Liver (tissue), 9 donors: Measurements from ENCODE around the gene TENM3. TPM values are rescaled to one million over a fixed set of nuclear protein-coding genes. Genes with fewer than 3 reads are reported as not detected.

Experiments used
- DNase-seq: peaks from one replicate; pipeline ENCODE4 v3.0.0-alpha.2; 2017; ENCODE audit warnings: low spot score
- H3K27ac ChIP-seq, 2 donors: one replicate each; pipeline ENCODE4 v1.7.0; 2013; ENCODE audit warnings: inconsistent platforms in 2 of 2, low read length in 2 of 2, control low read depth in 1 of 2, low read depth in 1 of 2, mild to moderate bottlenecking in 1 of 2
- H3K27me3 ChIP-seq, 4 donors: one replicate each; pipeline versions ENCODE4 v1.6.1 to v1.7.0; 2013; ENCODE audit warnings: low read length in 3 of 4, inconsistent platforms in 1 of 4, mild to moderate bottlenecking in 1 of 4, moderate library complexity in 1 of 4; ENCODE audit not compliant: control insufficient read depth in 4 of 4, insufficient read depth in 4 of 4
- H3K36me3 ChIP-seq, 4 donors: one replicate each; pipeline versions ENCODE4 v1.6.1 to v1.7.0; 2013; ENCODE audit warnings: low read length in 3 of 4, mild to moderate bottlenecking in 3 of 4, low read depth in 1 of 4, moderate library complexity in 1 of 4; ENCODE audit not compliant: control insufficient read depth in 4 of 4, insufficient read depth in 3 of 4
- H3K4me1 ChIP-seq, 4 donors: one replicate each; pipeline versions ENCODE4 v1.6.1 to v1.7.0; 2013; ENCODE audit warnings: low read length in 3 of 4, mild to moderate bottlenecking in 3 of 4, moderate library complexity in 1 of 4; ENCODE audit not compliant: control insufficient read depth in 4 of 4, insufficient read depth in 4 of 4
- H3K4me3 ChIP-seq, 3 donors: one replicate each; pipeline versions ENCODE4 v1.6.1 to v1.7.0; 2013; ENCODE audit warnings: low read length in 3 of 3, control low read depth in 1 of 3, low read depth in 1 of 3, mild to moderate bottlenecking in 1 of 3
- H3K9ac ChIP-seq, 2 donors: one replicate each; pipeline ENCODE4 v1.7.0; 2013; ENCODE audit warnings: low read length in 2 of 2, mild to moderate bottlenecking in 2 of 2, moderate library complexity in 2 of 2, control low read depth in 1 of 2, low read depth in 1 of 2
- H3K9me3 ChIP-seq, 4 donors: one replicate each; pipeline versions ENCODE4 v1.6.1 to v1.7.0; 2013; ENCODE audit warnings: low read length in 3 of 4; ENCODE audit not compliant: control insufficient read depth in 4 of 4
- ATF3 ChIP-seq: IDR thresholded peaks from 2 replicates; pipeline ENCODE4 v1.6.1; 2016; ENCODE audit warnings: antibody characterized with exemption
- EGR1 ChIP-seq, 2 donors: IDR thresholded peaks; 2 replicates each; pipeline ENCODE4 v1.6.1; 2016 to 2018; ENCODE audit warnings: antibody characterized with exemption in 2 of 2, low read depth in 2 of 2
- FOXA1 ChIP-seq: IDR thresholded peaks from 2 replicates; pipeline ENCODE4 v1.6.1; 2016; ENCODE audit warnings: antibody characterized with exemption
- FOXA2 ChIP-seq: IDR thresholded peaks from 2 replicates; pipeline ENCODE4 v1.6.1; 2016; ENCODE audit warnings: antibody characterized with exemption
- GABPA ChIP-seq, 2 donors: IDR thresholded peaks in 1 of 2; conservative IDR thresholded peaks in 1 of 2; 2 replicates each; pipeline ENCODE4 v1.6.1; 2016; ENCODE audit warnings: antibody characterized with exemption in 2 of 2, mild to moderate bottlenecking in 1 of 2, moderate library complexity in 1 of 2
- HNF4A ChIP-seq, 2 donors: conservative IDR thresholded peaks; 2 replicates each; pipeline ENCODE4 v1.6.1; 2016; ENCODE audit warnings: antibody characterized with exemption in 2 of 2, mild to moderate bottlenecking in 2 of 2
- HNF4G ChIP-seq: IDR thresholded peaks from 2 replicates; pipeline ENCODE4 v1.6.1; 2016; ENCODE audit warnings: antibody characterized with exemption
- JUND ChIP-seq, 2 donors: IDR thresholded peaks; 2 replicates each; pipeline ENCODE4 v1.6.1; 2016; ENCODE audit warnings: antibody characterized with exemption in 2 of 2
- NR2F2 ChIP-seq: IDR thresholded peaks from 2 replicates; pipeline ENCODE4 v1.6.1; 2016; ENCODE audit warnings: antibody characterized with exemption
- RAD21 ChIP-seq, 2 donors: IDR thresholded peaks; 2 replicates each; pipeline ENCODE4 v1.6.1; 2016; ENCODE audit warnings: antibody characterized with exemption in 2 of 2, mild to moderate bottlenecking in 2 of 2
- RXRA ChIP-seq, 2 donors: IDR thresholded peaks; 2 replicates each; pipeline ENCODE4 v1.6.1; 2017 to 2018; ENCODE audit warnings: antibody characterized with exemption in 2 of 2, mild to moderate bottlenecking in 1 of 2
- SP1 ChIP-seq: IDR thresholded peaks from 2 replicates; pipeline ENCODE4 v1.6.1; 2018; ENCODE audit warnings: antibody characterized with exemption, mild to moderate bottlenecking
- TAF1 ChIP-seq: conservative IDR thresholded peaks from 2 replicates; pipeline ENCODE4 v1.6.1; 2016; ENCODE audit warnings: antibody characterized with exemption, mild to moderate bottlenecking
- YY1 ChIP-seq: IDR thresholded peaks from 2 replicates; pipeline ENCODE4 v1.6.1; 2016; ENCODE audit warnings: antibody characterized with exemption, mild to moderate bottlenecking
- ZBTB33 ChIP-seq: IDR thresholded peaks from 2 replicates; pipeline ENCODE4 v1.6.1; 2016; ENCODE audit warnings: antibody characterized with exemption
- WGBS: extraction: QIAGEN DNeasy Blood & Tissue Kit; methylation state at CpG from one replicate; pipeline ENCODE4 v1.1.7; 2013; 5-methylcytosine and 5-hydroxymethylcytosine counted together
- polyA plus RNA-seq, 2 donors: library from polyadenylated mRNA; stranded (reverse) in 1 of 2; unstranded in 1 of 2; fragments of 200-250 nt in 1 of 2; fragments of >200 nt in 1 of 2; fragmentation: Nextera tagmentation in 1 of 2; extraction: Ambion mirVana in 1 of 2; gene quantifications; one replicate each; pipeline versions ENCODE4 v1.2.1 to v1.2.3, GENCODE V29; 2013 to 2015
- total RNA-seq, 2 donors: library from RNA; depleted of rRNA; stranded (reverse); fragments of >200 nt; gene quantifications; one replicate each; pipeline ENCODE4 v1.2.3, GENCODE V29; 2014
- TF ChIP-seq, protein P1 (sequence below): IDR thresholded peaks from 2 replicates; pipeline ENCODE4 v1.6.1; 2016; ENCODE audit warnings: antibody characterized with exemption, mild to moderate bottlenecking
- TF ChIP-seq, protein P2 (sequence below): fragments of 150-350 bp; IDR thresholded peaks from 2 replicates; pipeline ENCODE4 v1.5.1; 2017; ENCODE audit warnings: improper control_type of control experiment, low read depth, low read length; ENCODE audit not compliant: missing input control
- donor health status: healthy.
- donor health status: healthy.
- donor health status: healthy.
- donor health status: healthy.
- donor health status: healthy.

The TENM3 gene
- total and polyA plus RNA-seq, 4 donors: 0.32 to 16.8 (median 0.70) TPM

DNA sequence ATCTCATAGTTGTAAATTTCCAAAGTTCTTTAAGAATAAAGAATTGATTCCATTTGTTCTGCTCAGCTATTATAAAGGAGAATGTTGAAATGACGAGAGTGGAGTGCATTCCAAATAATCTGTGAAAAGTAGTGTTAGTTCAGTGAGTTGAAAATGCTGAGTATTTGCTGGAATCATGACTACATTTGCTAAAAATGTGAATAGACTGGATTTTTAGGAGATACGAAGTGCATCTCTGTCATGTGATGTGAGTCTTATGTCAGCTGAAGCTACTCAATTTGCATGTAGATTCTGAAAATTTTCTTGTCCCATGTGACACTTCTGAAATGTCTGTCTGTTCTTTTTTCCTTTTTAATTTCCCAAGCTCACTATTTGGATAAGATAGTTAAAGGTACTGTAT lies 468.0 kb downstream of the TENM3 start:
- H3K9ac ChIP-seq: no peak overlapping the region
- WGBS: 75% methylated on average over 2 of the region's 2 CpGs
- TF ChIP-seq GABPA (IDR thresholded peaks at IDR 0.05 in 1 of 2, conservative IDR thresholded peaks at IDR 0.05 in 1 of 2) (no peak), SP1 (no peak), RAD21 (IDR thresholded peaks at IDR 0.05) (no peak), YY1 (no peak), ZBTB33 (no peak), NR2F2 (no peak), ATF3 (no peak), EGR1 (IDR thresholded peaks at IDR 0.05; ENCODE audit: low read depth in 2 of 2) (no peak), HNF4A (conservative IDR thresholded peaks at IDR 0.05) (no peak)
- TF ChIP-seq, protein P1, sequence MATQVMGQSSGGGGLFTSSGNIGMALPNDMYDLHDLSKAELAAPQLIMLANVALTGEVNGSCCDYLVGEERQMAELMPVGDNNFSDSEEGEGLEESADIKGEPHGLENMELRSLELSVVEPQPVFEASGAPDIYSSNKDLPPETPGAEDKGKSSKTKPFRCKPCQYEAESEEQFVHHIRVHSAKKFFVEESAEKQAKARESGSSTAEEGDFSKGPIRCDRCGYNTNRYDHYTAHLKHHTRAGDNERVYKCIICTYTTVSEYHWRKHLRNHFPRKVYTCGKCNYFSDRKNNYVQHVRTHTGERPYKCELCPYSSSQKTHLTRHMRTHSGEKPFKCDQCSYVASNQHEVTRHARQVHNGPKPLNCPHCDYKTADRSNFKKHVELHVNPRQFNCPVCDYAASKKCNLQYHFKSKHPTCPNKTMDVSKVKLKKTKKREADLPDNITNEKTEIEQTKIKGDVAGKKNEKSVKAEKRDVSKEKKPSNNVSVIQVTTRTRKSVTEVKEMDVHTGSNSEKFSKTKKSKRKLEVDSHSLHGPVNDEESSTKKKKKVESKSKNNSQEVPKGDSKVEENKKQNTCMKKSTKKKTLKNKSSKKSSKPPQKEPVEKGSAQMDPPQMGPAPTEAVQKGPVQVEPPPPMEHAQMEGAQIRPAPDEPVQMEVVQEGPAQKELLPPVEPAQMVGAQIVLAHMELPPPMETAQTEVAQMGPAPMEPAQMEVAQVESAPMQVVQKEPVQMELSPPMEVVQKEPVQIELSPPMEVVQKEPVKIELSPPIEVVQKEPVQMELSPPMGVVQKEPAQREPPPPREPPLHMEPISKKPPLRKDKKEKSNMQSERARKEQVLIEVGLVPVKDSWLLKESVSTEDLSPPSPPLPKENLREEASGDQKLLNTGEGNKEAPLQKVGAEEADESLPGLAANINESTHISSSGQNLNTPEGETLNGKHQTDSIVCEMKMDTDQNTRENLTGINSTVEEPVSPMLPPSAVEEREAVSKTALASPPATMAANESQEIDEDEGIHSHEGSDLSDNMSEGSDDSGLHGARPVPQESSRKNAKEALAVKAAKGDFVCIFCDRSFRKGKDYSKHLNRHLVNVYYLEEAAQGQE: no peak
- TF ChIP-seq, protein P2, sequence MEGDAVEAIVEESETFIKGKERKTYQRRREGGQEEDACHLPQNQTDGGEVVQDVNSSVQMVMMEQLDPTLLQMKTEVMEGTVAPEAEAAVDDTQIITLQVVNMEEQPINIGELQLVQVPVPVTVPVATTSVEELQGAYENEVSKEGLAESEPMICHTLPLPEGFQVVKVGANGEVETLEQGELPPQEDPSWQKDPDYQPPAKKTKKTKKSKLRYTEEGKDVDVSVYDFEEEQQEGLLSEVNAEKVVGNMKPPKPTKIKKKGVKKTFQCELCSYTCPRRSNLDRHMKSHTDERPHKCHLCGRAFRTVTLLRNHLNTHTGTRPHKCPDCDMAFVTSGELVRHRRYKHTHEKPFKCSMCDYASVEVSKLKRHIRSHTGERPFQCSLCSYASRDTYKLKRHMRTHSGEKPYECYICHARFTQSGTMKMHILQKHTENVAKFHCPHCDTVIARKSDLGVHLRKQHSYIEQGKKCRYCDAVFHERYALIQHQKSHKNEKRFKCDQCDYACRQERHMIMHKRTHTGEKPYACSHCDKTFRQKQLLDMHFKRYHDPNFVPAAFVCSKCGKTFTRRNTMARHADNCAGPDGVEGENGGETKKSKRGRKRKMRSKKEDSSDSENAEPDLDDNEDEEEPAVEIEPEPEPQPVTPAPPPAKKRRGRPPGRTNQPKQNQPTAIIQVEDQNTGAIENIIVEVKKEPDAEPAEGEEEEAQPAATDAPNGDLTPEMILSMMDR: no peak
- H3K36me3 ChIP-seq: no peaks in the 10 kb centered on the region
- DNase-seq: no peak
- no peaks in the 10 kb centered on the region for H3K4me1 ChIP-seq
- H3K4me3 ChIP-seq: no peak overlapping the region
- H3K9me3 ChIP-seq: no peaks in the 10 kb centered on the region
- H3K27ac ChIP-seq: no peak overlapping the region
- no peaks in the 10 kb centered on the region for H3K27me3 ChIP-seq

GRCh38 chr4:182715548-182715947 lies 472.3 kb downstream of the TENM3 start:
- DNase-seq: no peak
- H3K36me3 ChIP-seq: no peaks in the 10 kb centered on the region
- TF ChIP-seq FOXA2: no peak
- no peak for TF ChIP-seq ATF3
- no peak for TF ChIP-seq GABPA (IDR thresholded peaks at IDR 0.05 in 1 of 2, conservative IDR thresholded peaks at IDR 0.05 in 1 of 2)
- no peak for TF ChIP-seq FOXA1
- TF ChIP-seq HNF4A (conservative IDR thresholded peaks at IDR 0.05): no peak
- no peak for TF ChIP-seq RXRA (IDR thresholded peaks at IDR 0.05)
- TF ChIP-seq ZBTB33: no peak
- TF ChIP-seq RAD21 (IDR thresholded peaks at IDR 0.05): no peak
- TF ChIP-seq, protein P2: no peak
- no peak for TF ChIP-seq HNF4G
- no peak for TF ChIP-seq JUND (IDR thresholded peaks at IDR 0.05)
- no peak for TF ChIP-seq TAF1
- 86% methylated on average over 3 of the region's 3 CpGs for WGBS
- no peak overlapping the region for H3K9ac ChIP-seq
- no peaks in the 10 kb centered on the region for H3K9me3 ChIP-seq
- H3K27ac ChIP-seq: no peak overlapping the region
- no peaks in the 10 kb centered on the region for H3K27me3 ChIP-seq
- H3K4me3 ChIP-seq: no peak overlapping the region
- no peaks in the 10 kb centered on the region for H3K4me1 ChIP-seq
